Fibroblast of mammary gland (primary cell): ENCODE measurements around the gene DDX60.

ENCODE experiments used
- DNase-seq: peaks from one replicate; pipeline ENCODE4 v3.0.0-alpha.2; 2010; ENCODE audit warnings: low read depth
- H3K4me3 ChIP-seq: 2 replicates; pipeline ENCODE4 v1.5.1; 2011; ENCODE audit warnings: low read depth, mild to moderate bottlenecking, low read length, moderate library complexity; ENCODE audit not compliant: control insufficient read depth
- TF ChIP-seq, protein P1 (sequence below): conservative IDR thresholded peaks from 2 replicates; pipeline ENCODE4 v1.5.1; 2011; ENCODE audit warnings: low read depth, low read length, inconsistent platforms; ENCODE audit not compliant: control insufficient read depth, insufficient read depth

DDX60 gene

DNA sequence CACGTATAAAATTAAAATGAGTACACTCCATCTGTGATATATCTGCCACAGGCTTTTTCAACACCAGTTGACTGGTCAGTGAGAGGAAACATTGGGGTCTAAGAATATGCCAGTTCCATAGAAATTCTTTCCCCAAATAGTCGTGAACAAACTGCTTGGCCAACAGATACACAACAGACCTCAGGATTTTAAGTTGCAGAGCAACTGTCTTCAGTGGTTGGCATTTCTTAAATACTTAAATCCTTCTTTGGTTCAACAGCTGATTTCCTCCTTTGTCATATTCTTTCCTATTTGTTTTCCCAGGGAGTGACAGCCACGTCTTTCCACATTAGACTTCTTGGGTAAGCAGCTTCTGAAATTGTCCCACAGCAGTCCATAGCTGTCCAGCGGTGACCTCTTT lies 7.0 kb upstream of the DDX60 start:
- TF ChIP-seq, protein P1, sequence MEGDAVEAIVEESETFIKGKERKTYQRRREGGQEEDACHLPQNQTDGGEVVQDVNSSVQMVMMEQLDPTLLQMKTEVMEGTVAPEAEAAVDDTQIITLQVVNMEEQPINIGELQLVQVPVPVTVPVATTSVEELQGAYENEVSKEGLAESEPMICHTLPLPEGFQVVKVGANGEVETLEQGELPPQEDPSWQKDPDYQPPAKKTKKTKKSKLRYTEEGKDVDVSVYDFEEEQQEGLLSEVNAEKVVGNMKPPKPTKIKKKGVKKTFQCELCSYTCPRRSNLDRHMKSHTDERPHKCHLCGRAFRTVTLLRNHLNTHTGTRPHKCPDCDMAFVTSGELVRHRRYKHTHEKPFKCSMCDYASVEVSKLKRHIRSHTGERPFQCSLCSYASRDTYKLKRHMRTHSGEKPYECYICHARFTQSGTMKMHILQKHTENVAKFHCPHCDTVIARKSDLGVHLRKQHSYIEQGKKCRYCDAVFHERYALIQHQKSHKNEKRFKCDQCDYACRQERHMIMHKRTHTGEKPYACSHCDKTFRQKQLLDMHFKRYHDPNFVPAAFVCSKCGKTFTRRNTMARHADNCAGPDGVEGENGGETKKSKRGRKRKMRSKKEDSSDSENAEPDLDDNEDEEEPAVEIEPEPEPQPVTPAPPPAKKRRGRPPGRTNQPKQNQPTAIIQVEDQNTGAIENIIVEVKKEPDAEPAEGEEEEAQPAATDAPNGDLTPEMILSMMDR = no peak
- no peak for DNase-seq

DNA sequence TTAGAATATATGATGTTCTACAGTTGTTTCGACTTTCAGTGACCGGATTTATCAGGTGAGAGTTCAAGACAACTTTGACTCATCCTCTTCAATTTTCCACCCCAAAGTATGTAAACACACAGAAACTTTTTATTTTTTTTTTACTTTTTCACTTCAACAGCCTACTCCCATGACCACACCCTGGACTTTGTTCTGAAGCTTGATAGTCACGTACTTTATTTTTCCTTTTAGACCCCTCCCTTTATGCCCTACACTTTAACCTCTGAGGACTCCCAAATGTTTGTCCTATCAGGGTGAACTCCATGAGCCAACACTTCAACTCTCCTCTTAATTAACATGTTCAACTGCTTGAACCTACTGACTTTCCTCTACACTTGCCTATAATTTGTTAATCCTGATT lies 2.5 kb upstream of the DDX60 start:
- no peak overlapping the region for H3K4me3 ChIP-seq
- TF ChIP-seq, protein P1 = no peak
- no peak for DNase-seq

More for the DNA sequence above, 7.0 kb upstream of the DDX60 start:
- H3K4me3 ChIP-seq = no peak overlapping the region

DNA sequence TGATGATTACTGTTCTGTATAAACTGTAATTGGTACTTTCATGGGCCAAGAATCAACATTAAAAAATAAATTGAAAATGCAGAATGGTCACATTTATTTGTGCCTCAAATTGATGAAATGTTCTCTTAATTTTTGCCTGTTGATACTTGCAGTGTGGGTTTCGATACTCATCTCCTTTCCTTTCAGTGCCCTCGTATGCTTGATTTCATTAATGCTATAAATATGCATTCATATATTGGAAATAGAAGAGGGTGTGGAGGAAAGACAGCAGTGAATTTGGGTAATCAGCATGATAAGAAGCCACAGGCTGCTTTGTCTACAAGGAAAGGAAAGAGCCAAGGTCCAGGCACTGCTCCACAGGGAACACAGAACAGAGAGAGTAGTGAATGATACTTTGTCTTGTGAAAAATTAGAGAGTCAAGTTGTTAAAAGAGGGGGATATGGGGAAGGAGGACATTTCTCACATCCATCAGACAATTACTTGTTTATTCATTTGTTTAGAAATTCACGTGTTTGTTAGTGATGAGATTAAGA lies 1.0 kb upstream of the DDX60 start:
- no peak for DNase-seq
- H3K4me3 ChIP-seq = no peak overlapping the region

DNA sequence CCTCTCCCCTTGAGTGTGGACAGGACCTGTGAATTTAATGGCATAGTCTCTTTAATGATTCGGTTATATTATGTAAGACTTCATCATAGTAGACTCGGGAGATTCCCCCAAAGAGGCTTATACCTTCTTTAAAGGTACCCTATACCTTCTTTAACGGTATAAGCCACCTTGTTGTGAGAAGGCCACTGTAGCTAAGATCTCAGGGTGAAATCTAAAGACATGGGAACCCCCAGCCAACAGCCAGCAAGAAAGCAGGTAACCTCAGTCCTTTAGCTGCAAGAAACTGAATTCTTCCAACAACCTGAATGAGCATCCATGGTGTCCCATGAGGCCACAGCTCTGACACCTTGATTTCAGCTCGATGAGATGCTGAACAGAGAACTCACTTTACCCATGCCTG lies 931 bp downstream of the DDX60 start:
- TF ChIP-seq, protein P1 = no peak
- DNase-seq = no peak
- no peak overlapping the region for H3K4me3 ChIP-seq

More for the DNA sequence above, 1.0 kb upstream of the DDX60 start:
- TF ChIP-seq, protein P1 = no peak

DNA sequence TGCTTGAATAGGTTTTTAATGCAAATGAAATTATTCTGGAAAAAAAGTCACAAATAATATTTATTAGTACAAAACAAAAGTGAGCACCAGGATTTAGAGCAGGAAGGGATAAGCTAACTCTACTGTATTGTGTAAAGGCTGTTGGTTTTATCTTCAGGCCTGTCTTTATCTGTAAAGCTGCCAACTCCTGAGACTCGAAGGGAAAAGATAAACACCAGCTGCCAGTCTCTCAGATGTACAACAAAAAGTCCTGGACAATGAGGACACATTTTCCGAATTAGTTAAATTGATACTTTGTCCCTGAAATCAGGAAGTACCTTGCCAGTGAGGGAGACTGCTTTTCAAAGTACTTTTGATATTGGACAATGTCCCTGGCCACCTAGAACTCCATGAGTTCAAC lies 8.8 kb downstream of the DDX60 start:
- DNase-seq = no peak

DNA sequence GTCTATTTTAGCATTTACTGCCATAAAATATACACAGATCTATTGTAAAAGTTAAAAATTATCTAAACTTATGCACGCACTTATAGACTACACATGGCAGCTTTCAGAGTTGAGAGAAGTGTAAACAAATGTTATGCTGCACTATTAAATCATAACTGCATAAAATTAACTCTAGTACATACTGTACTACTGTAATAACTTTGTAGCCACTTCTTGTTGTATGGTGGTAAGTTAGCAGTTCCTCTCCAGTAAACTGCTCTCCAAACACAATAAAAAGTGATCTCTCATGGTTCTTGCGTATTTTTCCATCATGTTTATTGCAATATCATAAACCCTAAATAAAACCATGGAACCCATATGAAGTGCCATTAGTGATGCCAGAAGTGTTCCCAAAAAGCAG lies 9.6 kb downstream of the DDX60 start:
- H3K4me3 ChIP-seq = no peak overlapping the region
- no peak for DNase-seq
- TF ChIP-seq, protein P1 = no peak

More for the DNA sequence above, 8.8 kb downstream of the DDX60 start:
- H3K4me3 ChIP-seq = no peak overlapping the region
- TF ChIP-seq, protein P1 = no peak

DNA sequence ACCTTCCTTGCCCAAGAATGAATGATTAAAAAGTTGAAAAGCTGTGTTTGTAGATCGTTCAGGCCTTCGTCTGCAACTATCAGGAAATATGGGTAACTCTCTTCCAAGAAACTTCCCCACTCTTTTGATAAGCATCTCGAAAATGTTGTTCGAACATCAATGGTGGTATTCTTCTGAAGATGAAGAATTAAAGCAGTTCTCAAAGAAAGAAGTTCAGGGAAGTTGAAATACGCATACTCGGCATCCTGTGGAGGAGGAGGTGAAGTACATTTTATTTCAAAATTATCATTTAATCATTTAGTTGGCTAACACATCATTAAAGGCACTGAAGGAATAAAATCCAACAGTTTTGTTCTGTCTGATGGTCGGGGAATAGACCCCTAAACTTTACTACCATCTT lies 12.1 kb downstream of the DDX60 start:
- DNase-seq = no peak
- TF ChIP-seq, protein P1 = no peak
- no peak overlapping the region for H3K4me3 ChIP-seq
